Aorta (tissue), 5 donors: ENCODE measurements around the gene METAP1. TPM values are rescaled to one million over a fixed set of nuclear protein-coding genes. Genes with fewer than 3 reads are reported as not detected.
"Not testable (repeated sequence)": the region's sequence is repeated elsewhere in the genome, so short reads cannot be mapped to it uniquely, and the experiment has no call there.

ENCODE experiments used
- ATAC-seq: fragments of 200-7000 bp; cut with Tn5 transposase; one replicate; pipeline ENCODE4 v1.9.1; 2022; ENCODE audit warnings: moderate library complexity; ENCODE audit not compliant: low FRiP score
- DNase-seq, 2 donors: peaks; one replicate each; pipeline ENCODE4 v3.0.0-alpha.2; 2020
- H3K27ac ChIP-seq, 2 donors: one replicate each; pipeline ENCODE4 v1.5.1; 2013; ENCODE audit warnings: low read length in 2 of 2, mild to moderate bottlenecking in 2 of 2, moderate library complexity in 2 of 2, control low read depth in 1 of 2, inconsistent platforms in 1 of 2, low read depth in 1 of 2
- H3K27me3 ChIP-seq, 2 donors: one replicate each; pipeline ENCODE4 v1.6.1; 2013; ENCODE audit warnings: control low read depth in 1 of 2, low read length in 1 of 2, mild to moderate bottlenecking in 1 of 2, moderate library complexity in 1 of 2; ENCODE audit not compliant: insufficient read depth in 2 of 2, control insufficient read depth in 1 of 2
- H3K36me3 ChIP-seq, 2 donors: one replicate each; pipeline ENCODE4 v1.6.1; 2013; ENCODE audit warnings: control low read depth in 1 of 2, low read length in 1 of 2, mild to moderate bottlenecking in 1 of 2; ENCODE audit not compliant: insufficient read depth in 2 of 2, control insufficient read depth in 1 of 2
- H3K4me1 ChIP-seq, 2 donors: one replicate each; pipeline ENCODE4 v1.6.1; 2013; ENCODE audit warnings: low read length in 2 of 2, control low read depth in 1 of 2, mild to moderate bottlenecking in 1 of 2, moderate library complexity in 1 of 2; ENCODE audit not compliant: insufficient read depth in 2 of 2, control insufficient read depth in 1 of 2
- H3K4me3 ChIP-seq, 2 donors: one replicate each; pipeline ENCODE4 v1.5.1; 2013; ENCODE audit warnings: low read length in 2 of 2, control low read depth in 1 of 2, mild to moderate bottlenecking in 1 of 2
- H3K9me3 ChIP-seq: one replicate; pipeline ENCODE4 v1.6.1; 2013; ENCODE audit warnings: mild to moderate bottlenecking, low read length; ENCODE audit not compliant: control insufficient read depth
- WGBS, 2 donors: extraction: QIAGEN DNeasy Blood & Tissue Kit; methylation state at CpG; one replicate each; pipeline ENCODE4 v1.1.7; 2013; 5-methylcytosine and 5-hydroxymethylcytosine counted together
- intact Hi-C, 2 donors: fragments of 100-400 bp; cut with DNase I; formaldehyde crosslinking; loops; one replicate each; pipeline versions ENCODE4 v1.14.2 to v1.15.0; 2022
- microRNA-seq, 2 donors: library from miRNA; unstranded; fragments of <30 nt; microRNA quantifications; one replicate each; pipeline ENCODE4 v1.2.0, GENCODE V29; 2020
- polyA plus RNA-seq, 2 donors: library from polyadenylated mRNA; stranded (reverse); fragments of 200-250 nt; gene quantifications; one replicate each; pipeline ENCODE4 v1.2.3, GENCODE V29; 2013
- total RNA-seq, 2 donors: library from RNA; stranded (reverse); fragmentation: NEBNext Ultra II Directional; extraction: Animal tissue kit (Norgen Biotek cat#: 25700); gene quantifications; one replicate each; pipeline ENCODE4 v1.2.1, GENCODE V29; 2021
- donor health status: healthy with polysubstance abuse.
- donor health status: Bipolar disorder and iron deficiency.
- donor health status: DM: no; HTN: no; CAD: no.
- donor health status: DM: no; HTN: no; CAD: no.
- donor health status: DM: yes; HTN: yes; CAD: no.

The METAP1 gene
- total and polyA plus RNA-seq, 4 donors = 40.2 to 61.4 (median 52.7) TPM

DNA sequence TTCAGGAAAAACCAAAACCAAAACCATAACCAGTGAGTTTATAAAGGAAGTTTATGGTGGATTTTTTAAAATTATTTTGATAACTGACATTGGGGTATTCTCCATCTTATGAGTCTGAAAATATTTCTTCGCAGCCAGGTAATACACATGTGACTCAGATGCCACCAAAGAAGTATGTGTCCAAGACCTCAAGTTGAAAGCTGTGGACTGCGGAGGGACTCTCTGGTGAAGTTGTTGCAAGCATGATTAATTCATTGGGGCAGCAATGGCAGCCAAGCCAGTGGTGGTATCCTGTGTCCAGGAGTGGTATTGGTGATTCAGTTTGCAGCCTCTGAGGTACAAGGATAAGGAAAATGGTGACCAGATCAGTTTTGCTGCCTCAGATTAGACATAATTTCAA, 107.1 kb downstream of the METAP1 start:
- H3K4me1 ChIP-seq = peaks cover 0 to 3% of the 10 kb centered on the region in 2 donors
- H3K4me3 ChIP-seq = no peak overlapping the region
- intact Hi-C loops = no loop called here
- peaks cover 0 to 2% of the 10 kb centered on the region in 2 donors for H3K36me3 ChIP-seq
- no peak overlapping the region for H3K27ac ChIP-seq
- WGBS, 2 donors = 98 to 99% methylated on average over 2 of the region's 2 CpGs
- no peaks in the 10 kb centered on the region for H3K9me3 ChIP-seq
- ATAC-seq = no peak
- no peak for DNase-seq
- H3K27me3 ChIP-seq = no peaks in the 10 kb centered on the region

DNA sequence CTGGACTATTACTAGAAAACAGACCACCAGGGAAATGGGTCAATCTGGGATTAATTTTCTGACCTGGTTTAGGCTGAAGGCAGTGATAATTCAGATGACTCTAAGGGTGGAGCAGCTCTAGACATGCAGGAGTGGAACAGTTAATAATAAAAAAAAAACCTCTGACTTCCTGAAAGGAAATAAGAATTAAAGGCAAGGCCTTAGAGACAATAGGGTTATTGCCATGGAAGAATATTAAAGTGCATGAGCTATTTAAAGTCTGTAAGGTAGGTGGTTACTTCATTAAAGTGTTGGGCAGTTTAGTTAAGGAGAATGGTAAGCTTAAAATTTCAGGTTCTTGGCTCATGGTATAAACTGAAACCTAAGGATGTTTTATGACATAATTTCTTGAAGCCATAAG, 107.6 kb downstream of the METAP1 start:
- Histone ChIP-seq H3K36me3 (peaks cover 0 to 2% of the 10 kb centered on the region in 2 donors), H3K4me3 (no peak overlapping the region), H3K9me3 (no peaks in the 10 kb centered on the region), H3K4me1 (peaks cover 0 to 3% of the 10 kb centered on the region in 2 donors), H3K27me3 (no peaks in the 10 kb centered on the region), H3K27ac (no peak overlapping the region)
- DNase-seq (no peak), ATAC-seq (no peak)
- intact Hi-C loops = no loop called here

DNA sequence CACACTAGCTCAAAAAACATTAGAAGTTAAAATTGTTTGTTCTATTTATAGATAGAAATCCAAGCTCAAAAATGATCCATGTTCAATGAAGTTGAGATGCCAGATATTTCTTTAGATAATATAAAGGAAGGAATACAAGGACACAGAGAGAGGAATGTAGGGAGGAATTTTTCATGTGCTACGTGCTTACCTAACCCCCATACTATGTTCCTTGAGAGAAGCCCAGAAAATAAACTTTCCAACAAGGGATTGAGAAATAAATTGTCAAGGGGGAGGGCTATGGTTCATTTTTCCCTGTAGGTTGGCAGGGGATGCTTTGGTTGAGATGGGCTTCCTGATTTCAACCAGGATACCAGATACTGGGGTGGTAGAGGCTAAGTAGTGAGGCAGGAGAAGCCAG, 108.6 kb downstream of the METAP1 start:
- Histone ChIP-seq H3K36me3 (peaks cover 0 to 2% of the 10 kb centered on the region in 2 donors), H3K27me3 (no peaks in the 10 kb centered on the region), H3K4me1 (peaks cover 0 to 3% of the 10 kb centered on the region in 2 donors), H3K4me3 (no peak overlapping the region), H3K9me3 (no peaks in the 10 kb centered on the region), H3K27ac (no peak overlapping the region)
- intact Hi-C loops = no loop called here
- 83 to 89% methylated on average over 1 of the region's 1 CpG for WGBS, 2 donors
- DNase-seq (no peak), ATAC-seq (no peak)

GRCh38 chr4:99109286-99109685, 113.8 kb downstream of the METAP1 start:
- DNase-seq, H3K27me3 ChIP-seq, H3K4me3 ChIP-seq, H3K36me3 ChIP-seq, ATAC-seq, intact Hi-C loops, H3K9me3 ChIP-seq, H3K4me1 ChIP-seq, H3K27ac ChIP-seq: not testable (repeated sequence)
- 92 to 97% methylated on average over 12 of the region's 12 CpGs for WGBS, 2 donors

Small RNAs within 50 kb of the gene (microRNA-seq; reads per million reads assigned to microRNA genes)
- gene MIR3684 = 0 to 0.60 reads per million in 2 donors

Other genes with a start within 250 kb of the METAP1 start
- 10 to 100 TPM; 60.3 to 72.8 TPM for gene EIF4E, start 66.6 kb upstream of the METAP1 start, total RNA-seq
- 10 to 100 TPM; 34.0 to 79.3 TPM for gene EIF4E, start 66.6 kb upstream of the METAP1 start, polyA plus RNA-seq
- gene ADH5, start 93.1 kb downstream of the METAP1 start, total RNA-seq = 100 to 1,000 TPM; 230 to 231 TPM
- gene ADH5, start 93.1 kb downstream of the METAP1 start, polyA plus RNA-seq = 100 to 1,000 TPM; 219 to 268 TPM
- gene ADH4, start 148.6 kb downstream of the METAP1 start, total RNA-seq = 1 to 10 TPM in 1 of 2 donors, not detected in 1; 3.3 TPM
- 10 to 100 TPM in 1 of 2 donors, 1 to 10 TPM in 1; 1.1 to 15.2 TPM for gene ADH4, start 148.6 kb downstream of the METAP1 start, polyA plus RNA-seq
- under 1 TPM; 0.26 to 0.84 TPM for gene ADH6, start 223.5 kb downstream of the METAP1 start, total RNA-seq
- gene ADH6, start 223.5 kb downstream of the METAP1 start, polyA plus RNA-seq = 1 to 10 TPM in 1 of 2 donors, under 1 TPM in 1; 0.36 to 6.3 TPM